Measurements from ENCODE around the gene TNNT1. TPM values are rescaled to one million over a fixed set of nuclear protein-coding genes. Genes with fewer than 3 reads are reported as not detected.

TNNT1 gene
- total RNA-seq, 4 donors from 2014 or later: 13.6 to 46.7 (median 19.6) TPM

DNA sequence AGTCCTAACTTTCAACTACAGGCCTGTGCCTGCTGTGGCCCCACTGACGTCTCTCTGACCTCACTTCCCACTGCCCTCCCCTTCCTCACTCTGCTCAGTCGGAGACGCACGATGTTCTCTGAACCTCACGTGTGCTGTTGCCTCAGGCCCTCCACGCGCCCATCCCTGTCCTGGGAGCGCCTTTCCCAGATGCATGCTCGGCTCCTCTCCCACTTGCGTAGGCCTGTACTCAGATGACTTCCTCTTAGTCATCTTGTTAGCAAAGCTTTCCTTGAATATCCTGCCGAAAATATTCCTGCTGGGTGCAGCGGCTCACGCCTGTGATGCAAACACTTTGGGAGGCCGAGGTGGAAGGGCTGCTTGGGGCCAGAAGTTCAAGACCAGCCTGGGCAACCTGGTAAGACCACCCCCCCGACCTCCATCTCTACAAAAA is 40.4 kb upstream of the TNNT1 start:
- Histone ChIP-seq H3K4me3 (no peak overlapping the region), H3K4me1 (peaks cover 17% of the 10 kb centered on the region), H3K36me3 (no peaks in the 10 kb centered on the region), H3K27ac (peak overlapping the region; percentile 76), H3K9me3 (no peaks in the 10 kb centered on the region), H3K27me3 (peaks cover 19% of the 10 kb centered on the region)
- peak in 1 of 2 donors; percentile 84 for DNase-seq (ENCODE audit: low spot score in 2 of 2)
- WGBS: 34% methylated on average over 15 of the region's 15 CpGs
- TF ChIP-seq POLR2AphosphoS5 (IDR thresholded peaks at IDR 0.05) (peak in 2 of 3 donors; percentile 26 to 90), EP300 (IDR thresholded peaks at IDR 0.05) (no peak)

DNA sequence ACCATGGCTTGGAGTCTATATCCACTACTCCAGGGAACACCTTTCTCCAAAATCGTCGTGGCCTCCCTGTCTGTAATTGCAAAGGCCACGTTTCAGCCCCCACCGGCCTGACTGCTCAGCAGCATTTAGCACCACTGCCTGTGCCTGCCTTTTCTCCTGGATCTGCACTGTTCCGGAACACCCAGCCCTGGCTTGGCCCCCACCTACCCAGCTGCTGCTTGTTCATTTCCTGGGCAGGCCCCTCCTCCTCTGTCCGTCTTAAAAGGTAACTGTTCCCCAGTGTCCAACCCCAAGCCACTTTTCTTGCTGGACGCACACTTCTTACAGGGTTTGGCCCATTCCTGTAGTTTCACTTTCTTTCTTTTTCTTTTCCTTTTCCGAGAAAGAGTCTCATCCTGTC is 39.6 kb upstream of the TNNT1 start:
- Histone ChIP-seq H3K4me1 (peaks cover 17% of the 10 kb centered on the region), H3K27ac (peak overlapping the region; percentile 76), H3K27me3 (peaks cover 22% of the 10 kb centered on the region), H3K4me3 (no peak overlapping the region), H3K36me3 (no peaks in the 10 kb centered on the region), H3K9me3 (no peaks in the 10 kb centered on the region)
- WGBS: 47% methylated on average over 8 of the region's 8 CpGs
- no peak for DNase-seq (ENCODE audit: low spot score in 2 of 2)
- TF ChIP-seq POLR2A (IDR thresholded peaks at IDR 0.05) (no peak), POLR2AphosphoS5 (IDR thresholded peaks at IDR 0.05) (no peak), EP300 (IDR thresholded peaks at IDR 0.05) (no peak)
- TF ChIP-seq, protein P1, sequence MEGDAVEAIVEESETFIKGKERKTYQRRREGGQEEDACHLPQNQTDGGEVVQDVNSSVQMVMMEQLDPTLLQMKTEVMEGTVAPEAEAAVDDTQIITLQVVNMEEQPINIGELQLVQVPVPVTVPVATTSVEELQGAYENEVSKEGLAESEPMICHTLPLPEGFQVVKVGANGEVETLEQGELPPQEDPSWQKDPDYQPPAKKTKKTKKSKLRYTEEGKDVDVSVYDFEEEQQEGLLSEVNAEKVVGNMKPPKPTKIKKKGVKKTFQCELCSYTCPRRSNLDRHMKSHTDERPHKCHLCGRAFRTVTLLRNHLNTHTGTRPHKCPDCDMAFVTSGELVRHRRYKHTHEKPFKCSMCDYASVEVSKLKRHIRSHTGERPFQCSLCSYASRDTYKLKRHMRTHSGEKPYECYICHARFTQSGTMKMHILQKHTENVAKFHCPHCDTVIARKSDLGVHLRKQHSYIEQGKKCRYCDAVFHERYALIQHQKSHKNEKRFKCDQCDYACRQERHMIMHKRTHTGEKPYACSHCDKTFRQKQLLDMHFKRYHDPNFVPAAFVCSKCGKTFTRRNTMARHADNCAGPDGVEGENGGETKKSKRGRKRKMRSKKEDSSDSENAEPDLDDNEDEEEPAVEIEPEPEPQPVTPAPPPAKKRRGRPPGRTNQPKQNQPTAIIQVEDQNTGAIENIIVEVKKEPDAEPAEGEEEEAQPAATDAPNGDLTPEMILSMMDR (IDR thresholded peaks at IDR 0.05): no peak

DNA sequence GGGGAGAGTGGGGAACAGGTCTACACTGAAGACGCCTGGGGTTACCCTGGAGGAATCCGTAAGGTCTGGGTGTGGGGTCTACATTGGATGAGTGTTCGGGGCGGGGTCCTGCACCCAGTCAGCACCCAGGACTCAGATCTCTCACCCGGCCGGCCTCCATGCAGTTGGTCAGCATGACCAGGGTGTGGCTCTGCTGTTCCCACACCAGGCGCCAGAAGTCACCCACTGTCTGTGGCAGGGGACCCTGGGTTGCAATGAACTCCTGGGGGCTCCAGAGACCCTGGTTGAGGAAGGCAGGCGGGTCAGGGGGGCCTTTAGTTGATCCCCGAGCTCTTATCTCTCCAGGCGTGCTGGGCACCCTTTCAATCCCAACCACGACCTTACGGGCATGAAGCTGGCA is 37.1 kb upstream of the TNNT1 start:
- Histone ChIP-seq H3K27me3 (peaks cover 44% of the 10 kb centered on the region), H3K4me1 (peaks cover 17% of the 10 kb centered on the region), H3K4me3 (no peak overlapping the region), H3K27ac (no peak overlapping the region), H3K9me3 (no peaks in the 10 kb centered on the region), H3K36me3 (no peaks in the 10 kb centered on the region)
- WGBS: 100% methylated on average over 1 of the region's 12 CpGs
- no peak for DNase-seq (ENCODE audit: low spot score in 2 of 2)
- TF ChIP-seq POLR2AphosphoS5 (IDR thresholded peaks at IDR 0.05) (no peak), EP300 (IDR thresholded peaks at IDR 0.05) (no peak), POLR2A (IDR thresholded peaks at IDR 0.05) (no peak)
- TF ChIP-seq, protein P1 (IDR thresholded peaks at IDR 0.05): no peak

DNA sequence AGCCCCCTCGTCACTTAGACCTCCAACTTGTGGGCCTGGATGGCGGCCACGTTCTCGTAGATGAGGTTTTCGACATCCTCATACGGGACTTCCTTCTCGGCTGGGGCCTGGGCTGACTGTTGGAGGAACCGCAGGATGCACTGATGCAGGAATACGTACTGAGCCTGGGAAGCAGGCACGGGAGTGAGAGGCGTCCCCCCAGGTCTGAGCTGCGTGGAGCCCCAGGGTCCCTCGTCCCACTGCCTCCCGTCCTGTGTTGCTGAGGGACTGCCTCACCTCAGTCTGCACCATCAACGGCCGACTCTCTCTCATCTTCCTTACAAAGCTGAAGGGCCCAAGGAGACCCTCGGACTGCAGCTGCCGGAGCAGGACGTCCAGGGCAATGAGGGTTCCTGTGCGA is 32.7 kb upstream of the TNNT1 start:
- Histone ChIP-seq H3K9me3 (no peaks in the 10 kb centered on the region), H3K27ac (no peak overlapping the region), H3K36me3 (no peaks in the 10 kb centered on the region), H3K4me1 (peaks cover 17% of the 10 kb centered on the region), H3K27me3 (peaks cover 87% of the 10 kb centered on the region), H3K4me3 (no peak overlapping the region)
- TF ChIP-seq EP300 (IDR thresholded peaks at IDR 0.05): no peak
- TF ChIP-seq, protein P1 (IDR thresholded peaks at IDR 0.05): no peak
- TF ChIP-seq POLR2A (IDR thresholded peaks at IDR 0.05): no peak
- no peak for TF ChIP-seq POLR2AphosphoS5 (IDR thresholded peaks at IDR 0.05)
- WGBS: 68% methylated on average over 14 of the region's 20 CpGs
- DNase-seq (ENCODE audit: low spot score in 2 of 2): no peak

DNA sequence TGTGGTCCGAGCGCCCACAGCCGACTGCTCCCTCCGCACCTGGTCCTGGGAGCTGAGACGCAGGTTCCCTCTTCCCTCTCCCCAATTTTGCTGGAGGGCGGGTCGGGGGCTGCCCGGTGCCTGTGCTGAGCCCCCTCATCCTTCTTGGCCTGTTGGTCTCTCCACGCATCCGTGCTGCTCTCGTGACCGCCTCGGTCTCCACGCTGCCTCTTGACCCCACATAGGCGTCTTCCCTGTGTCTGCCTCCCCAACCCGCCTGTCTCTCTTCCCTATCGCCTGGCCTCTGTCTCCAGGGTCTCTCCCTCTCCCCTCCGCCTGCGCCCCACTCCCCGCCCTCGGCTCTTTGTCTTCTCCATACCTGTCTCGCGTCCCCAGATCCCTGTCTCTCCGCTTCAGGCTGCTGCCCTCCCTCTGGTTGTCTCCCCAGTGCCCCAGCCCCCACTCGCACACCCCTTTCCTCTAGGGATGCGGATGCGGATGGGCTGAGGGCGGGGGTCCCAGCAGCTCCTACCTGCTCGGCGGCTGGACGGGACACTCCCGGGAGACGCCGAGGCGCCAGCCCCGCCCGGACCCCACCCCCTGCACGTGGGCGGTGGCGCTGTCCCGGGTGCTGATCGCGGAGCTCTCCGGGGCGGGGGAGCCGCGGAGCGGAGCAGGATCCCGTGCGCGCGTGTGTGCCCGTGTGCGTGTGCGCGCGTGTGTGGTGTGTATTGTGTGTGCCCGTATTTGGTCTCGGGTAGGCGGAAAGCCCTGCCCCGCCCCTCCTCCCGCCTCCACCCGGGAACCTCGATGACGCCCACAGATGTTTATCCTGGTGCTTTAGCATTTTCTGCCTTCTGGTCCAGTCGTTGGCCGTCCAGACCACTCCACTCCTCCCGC is 30.8 kb upstream of the TNNT1 start, which contains the start of gene SYT5:
SYT5 (minus strand) TSS at position 684 of the 879 bp plus-strand sequence. CDS start 1,248 bp downstream, outside the sequence.
- H3K4me1 ChIP-seq: peaks cover 17% of the 10 kb centered on the region
- H3K4me3 ChIP-seq: peak within 1 kb of the TSS; percentile 22
- H3K27me3 ChIP-seq: peaks cover 90% of the 10 kb centered on the region
- H3K27ac ChIP-seq: no peak within 1 kb of the TSS
- WGBS: 1% methylated on average over 49 of the region's 68 CpGs
- TF ChIP-seq, protein P1 (IDR thresholded peaks at IDR 0.05): no peak
- no peak for TF ChIP-seq POLR2A (IDR thresholded peaks at IDR 0.05)
- no peak for TF ChIP-seq EP300 (IDR thresholded peaks at IDR 0.05)
- TF ChIP-seq POLR2AphosphoS5 (IDR thresholded peaks at IDR 0.05): no peak
- no peaks in the 10 kb centered on the region for H3K36me3 ChIP-seq
- no peak for DNase-seq (ENCODE audit: low spot score in 2 of 2)
- H3K9me3 ChIP-seq: no peaks in the 10 kb centered on the region

Measured in suprapubic skin (tissue), 4 donors.